Measurements from ENCODE around the gene DHX15.

Gene DHX15

DNA sequence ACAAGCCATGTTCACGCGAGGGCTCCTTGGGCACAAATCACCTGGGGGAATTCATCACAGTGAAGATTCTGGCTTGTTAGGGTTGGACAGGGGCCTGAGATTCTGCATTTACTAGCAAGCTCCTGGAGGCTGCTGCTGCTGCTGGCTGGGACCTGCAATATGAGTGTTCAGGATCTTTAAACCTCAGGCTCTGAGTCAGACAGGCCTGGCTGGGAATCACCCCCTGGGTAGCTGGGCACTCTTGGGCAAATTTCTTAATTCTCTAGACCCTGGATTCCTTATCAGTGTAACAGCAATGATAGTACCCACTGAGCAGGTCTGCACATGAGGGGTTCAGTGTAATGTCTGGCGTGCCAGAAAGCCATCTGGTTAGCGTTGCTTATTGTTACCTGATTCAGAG, 101.5 kb downstream of the DHX15 start:
- DNase-seq (ENCODE audit: low spot score), result no peak

DNA sequence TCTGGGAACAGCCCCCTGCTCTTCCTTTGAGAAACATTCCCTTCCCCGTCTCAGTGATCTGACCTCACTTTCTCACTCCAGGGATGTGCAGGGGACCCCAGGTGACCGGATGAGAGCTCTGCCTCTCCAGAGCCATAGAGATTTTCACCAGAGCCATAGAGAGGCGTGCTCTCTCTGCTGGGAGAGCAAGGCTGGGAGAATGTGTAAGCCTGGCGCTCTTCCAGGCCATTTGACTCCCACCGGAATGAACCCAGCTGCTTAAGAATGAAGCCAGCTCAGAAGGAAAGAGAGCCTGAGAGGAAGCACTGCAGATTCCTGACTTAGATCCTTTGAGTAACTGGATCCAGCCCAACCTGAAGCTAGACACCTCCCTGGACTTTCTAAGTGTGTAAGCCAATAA, 106.4 kb downstream of the DHX15 start:
- DNase-seq (ENCODE audit: low spot score), result no peak
